Activated CD4-positive, alpha-beta T cell treated with anti-CD3 and anti-CD28 coated beads, Interleukin-10, Interleukin-2, amounts not matched to agents 100 ng/mL and 50 ng/mL, durations not matched to agents 16 hours and 8 hours (primary cell): ENCODE measurements around the gene TDRD1.

Experiments
- DNase-seq: peaks from one replicate; pipeline ENCODE4 v3.0.0-alpha.2; 2020

TDRD1 gene

GRCh38 chr10:114234132-114234531, 55.0 kb downstream of the TDRD1 start:
- DNase-seq = no peak

- DNase-seq = peak; percentile 17
Measured at GRCh38 chr10:114239117-114239993, 60.2 kb downstream of the TDRD1 start, which contains the start of gene VWA2. Gene VWA2, plus strand, starts transcription at chr10:114239254. Its CDS starts 9,460 bp downstream, at chr10:114248714.

GRCh38 chr10:114239994-114240345, 60.8 kb downstream of the TDRD1 start:
- DNase-seq = no peak

- no peak for DNase-seq
Measured at GRCh38 chr10:114242235-114242634, 63.1 kb downstream of the TDRD1 start.

GRCh38 chr10:114243661-114244060, 64.5 kb downstream of the TDRD1 start:
- no peak for DNase-seq

- DNase-seq = no peak
Measured at GRCh38 chr10:114244126-114244525, 65.0 kb downstream of the TDRD1 start.

GRCh38 chr10:114245121-114245791, 66.1 kb downstream of the TDRD1 start:
- DNase-seq = no peak

- no peak for DNase-seq
Measured at GRCh38 chr10:114246679-114247305, 67.6 kb downstream of the TDRD1 start.

GRCh38 chr10:114250236-114250635, 71.1 kb downstream of the TDRD1 start:
- DNase-seq = no peak

GRCh38 chr10:114250716-114251115, 71.6 kb downstream of the TDRD1 start:
- DNase-seq = no peak

GRCh38 chr10:114252092-114252491, 72.9 kb downstream of the TDRD1 start:
- no peak for DNase-seq

GRCh38 chr10:114252883-114253282, 73.7 kb downstream of the TDRD1 start:
- DNase-seq = no peak

GRCh38 chr10:114255227-114255626, 76.1 kb downstream of the TDRD1 start:
- DNase-seq = no peak

- DNase-seq = no peak
Measured at GRCh38 chr10:114256008-114256765, 77.0 kb downstream of the TDRD1 start.

GRCh38 chr10:114256822-114257221, 77.7 kb downstream of the TDRD1 start:
- DNase-seq = no peak

- DNase-seq = no peak
Measured at GRCh38 chr10:114257498-114257897, 78.3 kb downstream of the TDRD1 start.

GRCh38 chr10:114258274-114258840, 79.2 kb downstream of the TDRD1 start:
- DNase-seq = no peak

- no peak for DNase-seq
Measured at GRCh38 chr10:114259824-114260223, 80.7 kb downstream of the TDRD1 start.

- DNase-seq = no peak
Measured at GRCh38 chr10:114260366-114260765, 81.2 kb downstream of the TDRD1 start.

GRCh38 chr10:114261076-114261475, 81.9 kb downstream of the TDRD1 start:
- no peak for DNase-seq

GRCh38 chr10:114262496-114262895, 83.3 kb downstream of the TDRD1 start:
- DNase-seq = no peak

GRCh38 chr10:114265392-114266053, 86.4 kb downstream of the TDRD1 start:
- DNase-seq = no peak
